ENCODE measurements around the gene LRGUK.

LRGUK gene

DNA sequence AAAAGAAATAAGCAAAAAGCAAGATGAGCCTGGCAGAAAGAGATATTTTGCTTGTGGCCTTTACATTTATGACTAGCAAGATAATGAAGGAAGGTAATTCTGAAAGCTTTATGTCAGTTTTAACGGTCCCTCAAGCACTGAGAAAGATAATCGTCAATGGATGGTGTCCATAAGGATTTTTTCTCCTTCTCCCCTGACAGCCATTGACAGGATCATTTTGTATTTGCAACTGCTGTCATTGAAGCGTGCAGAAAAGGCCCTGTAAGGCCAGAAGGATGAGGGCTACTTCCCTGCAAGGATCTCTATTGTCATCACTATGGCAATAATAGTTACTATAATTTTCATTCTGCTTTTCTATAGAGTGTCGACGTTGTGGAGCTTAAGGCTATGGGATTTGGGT is 994 bp upstream of the LRGUK start:
- DNase-seq (ENCODE audit: low spot score), result no peak

DNA sequence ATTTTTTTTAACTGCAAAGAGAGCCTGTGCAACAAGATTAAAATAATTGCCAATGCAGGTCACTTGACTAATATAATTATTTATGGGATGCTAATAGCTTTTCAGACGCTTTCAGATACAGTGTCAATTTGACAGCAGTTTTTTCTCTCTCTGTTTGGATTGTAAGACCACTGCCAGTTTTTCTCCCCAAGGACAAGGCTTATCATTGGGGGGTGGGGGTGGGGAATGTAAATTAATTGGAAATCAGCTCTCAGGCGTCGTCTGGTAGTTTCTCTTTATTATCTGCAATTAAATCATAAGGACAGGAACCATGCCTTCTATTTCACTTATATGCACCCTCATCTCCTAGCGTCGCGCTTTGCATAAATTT is 559 bp upstream of the LRGUK start:
- no peak for DNase-seq (ENCODE audit: low spot score)

DNA sequence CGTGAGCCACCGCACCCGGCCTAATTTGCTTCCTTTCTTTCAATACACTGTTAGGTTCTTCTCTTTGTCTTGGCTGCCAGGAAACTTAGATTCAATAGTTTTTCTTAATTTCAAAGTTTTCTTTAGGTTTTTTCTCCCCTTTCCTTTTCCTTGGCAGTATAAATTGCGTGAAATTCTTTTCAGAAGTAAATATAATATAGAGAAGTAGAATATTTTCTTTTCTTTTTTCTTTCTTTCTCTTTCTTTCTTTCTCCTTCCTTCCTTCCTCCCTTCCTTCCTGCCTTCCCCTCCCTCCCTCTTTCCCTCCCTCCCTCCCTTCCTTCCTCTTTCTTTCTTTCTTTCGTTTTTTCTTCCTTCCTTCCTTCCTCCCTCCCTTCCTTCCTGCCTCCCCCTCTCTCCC is 1.7 kb downstream of the LRGUK start:
- DNase-seq (ENCODE audit: low spot score), result no peak

DNA sequence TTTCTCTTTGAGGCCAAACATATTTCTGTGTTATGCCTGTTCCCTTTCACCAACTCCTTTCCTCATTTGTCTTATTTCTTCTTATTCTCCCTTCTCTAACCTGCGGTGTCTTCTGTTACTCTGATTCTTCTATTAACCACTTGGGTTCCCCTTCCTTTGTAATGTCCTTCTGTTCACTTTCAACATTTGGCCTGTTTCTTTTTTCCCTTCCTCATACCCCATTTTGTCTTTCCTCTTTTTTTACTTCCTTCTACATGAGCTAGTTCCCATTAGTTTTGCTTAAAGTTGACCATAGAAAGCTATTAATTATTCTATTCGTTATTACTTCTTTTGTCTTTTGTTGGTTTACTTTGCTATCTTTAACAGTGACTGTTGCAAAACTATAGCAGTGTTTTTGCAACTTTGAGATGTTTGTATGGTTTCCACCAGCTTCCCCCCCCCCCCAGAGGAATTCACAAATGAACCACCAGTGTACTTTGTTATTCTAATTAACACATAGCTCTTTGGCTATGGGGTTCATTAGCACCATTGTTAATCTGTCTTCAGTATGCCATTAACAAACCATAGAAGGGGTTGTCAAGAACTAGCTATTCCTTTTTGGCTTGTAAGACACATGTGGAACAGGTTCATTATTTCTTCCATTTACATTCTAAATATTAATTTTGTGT is 2.9 kb downstream of the LRGUK start:
- DNase-seq (ENCODE audit: low spot score), result no peak

DNA sequence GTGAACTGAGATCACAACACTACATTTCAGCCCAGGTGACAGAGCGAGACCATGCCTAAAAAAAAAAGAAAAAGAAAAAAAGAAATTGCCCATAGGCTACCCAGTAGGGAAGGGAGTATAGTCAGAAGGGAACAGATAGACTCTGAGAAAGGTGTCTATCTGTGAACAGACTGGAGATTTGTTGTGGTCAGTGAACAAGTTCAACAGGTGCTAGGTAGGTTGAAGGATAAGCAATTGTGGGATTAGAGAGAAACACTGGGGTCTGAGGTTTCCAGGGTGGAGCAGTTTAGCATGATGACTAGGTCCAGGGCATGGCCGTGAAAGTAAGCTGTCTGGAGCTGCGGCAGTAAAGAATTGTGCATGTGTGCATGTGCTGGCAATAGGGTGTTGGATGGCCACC is 6.9 kb downstream of the LRGUK start:
- no peak for DNase-seq (ENCODE audit: low spot score)

DNA sequence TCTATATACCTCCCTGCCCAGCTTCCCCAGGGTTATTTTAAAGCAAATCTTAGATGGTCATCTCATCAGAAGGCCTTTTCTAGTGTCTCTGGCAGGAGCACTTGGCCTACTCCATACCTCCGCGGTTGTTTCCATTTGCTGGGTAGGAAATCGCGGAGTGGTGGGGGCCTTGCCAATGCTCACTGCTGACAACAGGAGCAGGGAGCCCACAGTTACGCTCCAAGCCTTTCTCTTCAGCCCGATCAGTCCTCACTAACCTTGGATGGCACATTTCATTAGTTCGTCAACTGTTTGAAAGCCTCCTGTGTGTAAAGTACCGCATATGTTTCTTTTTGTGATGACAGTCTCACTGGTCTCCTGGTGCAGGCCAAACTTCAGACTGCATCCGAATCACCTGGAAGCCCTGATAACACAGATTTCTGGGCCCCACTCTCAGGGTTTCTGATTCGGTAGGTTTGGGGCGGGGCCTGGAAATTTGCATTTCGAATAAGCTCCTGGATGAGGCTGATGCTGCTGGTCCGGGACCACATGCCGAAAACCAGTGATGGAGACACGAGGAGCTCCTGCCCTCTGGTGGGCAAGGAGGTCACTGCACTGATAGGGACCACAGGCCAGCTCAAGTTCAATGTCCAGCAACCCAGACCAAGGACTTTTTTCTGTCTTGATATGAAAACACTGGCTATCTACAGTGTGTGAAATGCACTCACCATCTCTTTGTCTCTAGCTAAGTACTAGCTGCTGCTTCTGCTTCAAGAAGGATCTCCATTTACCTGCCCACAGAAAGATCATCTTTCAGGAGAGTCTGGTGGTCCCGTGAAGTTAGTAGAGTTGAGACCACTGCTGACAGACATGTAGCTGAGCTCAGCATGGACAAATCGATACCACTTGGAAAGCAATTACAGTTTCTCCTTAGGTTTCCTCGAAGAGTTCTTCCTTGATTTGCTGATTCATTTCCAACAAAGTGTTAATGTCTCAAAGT is 14.0 kb downstream of the LRGUK start:
- DNase-seq (ENCODE audit: low spot score), result peak; percentile 88

DNA sequence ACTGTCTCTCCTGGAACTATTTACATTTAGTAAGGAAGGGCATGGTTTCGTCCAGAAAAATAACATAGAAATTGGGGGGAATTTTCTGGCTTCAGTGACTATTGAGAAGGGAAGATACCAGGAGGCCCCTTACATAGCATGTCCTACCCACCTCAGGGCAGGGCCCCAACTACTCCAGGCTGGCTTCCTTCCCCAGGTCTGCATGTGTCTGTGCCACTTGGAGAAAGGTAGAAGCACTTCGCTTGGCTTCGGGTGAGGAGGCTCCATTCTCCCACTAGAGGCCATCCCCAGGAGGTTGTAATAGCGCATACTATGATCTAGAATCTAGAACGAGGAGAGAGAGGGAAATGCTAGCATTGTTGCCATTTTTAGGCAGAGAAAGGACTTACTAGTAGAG is 14.7 kb downstream of the LRGUK start:
- no peak for DNase-seq (ENCODE audit: low spot score)

DNA sequence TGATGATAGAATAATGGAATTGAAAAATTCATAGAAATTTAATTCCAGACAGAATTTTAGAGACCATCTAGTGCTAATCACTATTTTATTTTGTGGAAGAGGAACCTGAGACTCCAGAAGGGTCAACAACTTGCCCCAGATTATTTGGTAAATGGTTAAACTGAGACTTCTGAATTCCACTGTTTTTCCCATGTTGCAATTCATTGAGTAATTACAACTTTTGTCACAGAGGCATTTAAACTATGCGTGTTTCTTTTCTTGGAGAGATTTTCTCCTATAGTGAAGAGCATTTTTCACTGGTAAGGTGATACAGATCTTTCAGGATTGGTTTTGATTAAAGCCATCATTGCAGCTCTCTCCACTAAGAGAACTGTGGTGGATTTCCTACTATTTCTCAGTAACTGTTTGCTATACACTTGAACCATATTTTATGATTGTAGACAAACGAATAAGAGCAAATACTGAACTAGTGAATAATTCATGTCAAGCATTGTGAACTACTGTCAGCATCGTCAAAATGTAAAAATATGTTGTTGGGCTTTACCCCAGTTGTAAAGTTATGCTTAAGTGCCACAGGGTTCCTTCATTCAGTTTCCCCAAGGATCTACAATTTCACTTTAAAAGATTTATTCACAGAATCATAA is 26.5 kb downstream of the LRGUK start:
- DNase-seq (ENCODE audit: low spot score), result no peak

GRCh38 chr7:134154581-134155130 is 27.5 kb downstream of the LRGUK start:
- peak; percentile 22 for DNase-seq (ENCODE audit: low spot score)

DNA sequence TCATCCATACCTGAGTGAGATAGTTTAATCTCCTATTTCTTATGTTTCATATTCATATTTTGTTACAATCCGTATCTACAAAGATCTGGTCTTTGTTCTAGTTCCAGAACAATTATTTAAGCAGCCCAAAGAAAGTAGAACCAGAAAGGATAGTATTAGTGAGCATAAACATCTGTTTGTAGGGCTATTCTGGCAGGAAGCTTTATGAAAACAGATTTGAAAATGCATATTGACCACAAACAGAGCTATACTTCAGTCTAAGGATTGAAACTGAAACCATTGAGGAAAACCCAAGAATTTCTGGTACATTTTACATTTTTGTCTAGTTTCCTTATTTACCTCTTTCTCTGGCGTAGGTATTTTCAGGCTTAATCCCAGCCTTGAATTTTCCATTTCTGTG is 28.1 kb downstream of the LRGUK start:
- DNase-seq (ENCODE audit: low spot score), result no peak

- DNase-seq (ENCODE audit: low spot score), result no peak
Observed at GRCh38 chr7:134155871-134156270, 28.7 kb downstream of the LRGUK start.

DNA sequence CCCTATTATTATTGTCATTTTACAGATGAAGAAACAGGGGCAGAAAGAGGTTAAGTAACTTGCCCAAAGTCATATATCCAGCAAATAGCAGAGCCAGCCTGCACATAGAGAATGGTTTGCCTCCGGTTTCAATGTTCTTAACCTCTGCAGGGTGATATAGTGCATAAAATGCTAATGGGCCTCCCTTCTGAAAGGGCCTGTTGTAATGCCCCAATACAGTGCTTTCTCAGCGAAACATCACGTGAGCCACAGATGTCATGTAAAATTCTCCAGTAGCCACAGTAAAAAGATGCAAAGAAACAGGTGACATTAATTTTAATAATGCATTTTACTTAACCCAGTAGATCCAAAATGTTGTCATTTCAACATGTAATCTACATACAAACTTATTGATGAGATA is 38.1 kb downstream of the LRGUK start:
- DNase-seq (ENCODE audit: low spot score), result no peak

GRCh38 chr7:134167250-134167649 is 40.1 kb downstream of the LRGUK start:
- DNase-seq (ENCODE audit: low spot score), result no peak

DNA sequence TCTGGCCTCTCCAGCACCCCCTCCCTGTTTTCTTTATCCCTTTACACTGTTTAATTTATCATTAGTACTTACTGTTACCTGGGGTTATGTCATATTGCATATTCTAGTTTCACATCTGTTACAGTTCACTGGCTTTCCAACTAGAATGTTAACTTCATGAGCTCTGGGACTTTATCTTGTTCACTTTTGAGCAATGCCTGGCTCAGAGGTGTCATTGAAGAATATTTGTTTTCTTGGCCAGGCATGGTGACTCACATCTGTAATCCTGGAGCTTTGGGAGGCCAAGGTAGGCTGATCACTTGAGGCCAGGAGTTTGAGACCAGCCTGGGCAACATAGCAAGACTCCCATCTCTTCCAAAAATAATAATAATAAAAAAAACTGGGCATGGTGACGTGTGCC is 40.7 kb downstream of the LRGUK start:
- DNase-seq (ENCODE audit: low spot score), result no peak

GRCh38 chr7:134174795-134175261 is 47.7 kb downstream of the LRGUK start:
- DNase-seq (ENCODE audit: low spot score), result peak; percentile 68

GRCh38 chr7:134175334-134176036 is 48.3 kb downstream of the LRGUK start:
- DNase-seq (ENCODE audit: low spot score), result no peak

GRCh38 chr7:134176037-134176350 is 48.9 kb downstream of the LRGUK start:
- DNase-seq (ENCODE audit: low spot score), result no peak

GRCh38 chr7:134179036-134180011 is 52.2 kb downstream of the LRGUK start:
- no peak for DNase-seq (ENCODE audit: low spot score)

GRCh38 chr7:134180376-134180775 is 53.2 kb downstream of the LRGUK start:
- DNase-seq (ENCODE audit: low spot score), result no peak

- DNase-seq (ENCODE audit: low spot score), result no peak
Observed at GRCh38 chr7:134182078-134182477, 54.9 kb downstream of the LRGUK start.

GRCh38 chr7:134184767-134185166 is 57.6 kb downstream of the LRGUK start:
- no peak for DNase-seq (ENCODE audit: low spot score)
